Brain pericyte (primary cell): ENCODE measurements around the gene SLC22A5.

Source experiments
- DNase-seq: peaks from one replicate; pipeline ENCODE4 v3.0.0-alpha.2; 2012; ENCODE audit warnings: low read depth, low spot score

The SLC22A5 gene

DNA sequence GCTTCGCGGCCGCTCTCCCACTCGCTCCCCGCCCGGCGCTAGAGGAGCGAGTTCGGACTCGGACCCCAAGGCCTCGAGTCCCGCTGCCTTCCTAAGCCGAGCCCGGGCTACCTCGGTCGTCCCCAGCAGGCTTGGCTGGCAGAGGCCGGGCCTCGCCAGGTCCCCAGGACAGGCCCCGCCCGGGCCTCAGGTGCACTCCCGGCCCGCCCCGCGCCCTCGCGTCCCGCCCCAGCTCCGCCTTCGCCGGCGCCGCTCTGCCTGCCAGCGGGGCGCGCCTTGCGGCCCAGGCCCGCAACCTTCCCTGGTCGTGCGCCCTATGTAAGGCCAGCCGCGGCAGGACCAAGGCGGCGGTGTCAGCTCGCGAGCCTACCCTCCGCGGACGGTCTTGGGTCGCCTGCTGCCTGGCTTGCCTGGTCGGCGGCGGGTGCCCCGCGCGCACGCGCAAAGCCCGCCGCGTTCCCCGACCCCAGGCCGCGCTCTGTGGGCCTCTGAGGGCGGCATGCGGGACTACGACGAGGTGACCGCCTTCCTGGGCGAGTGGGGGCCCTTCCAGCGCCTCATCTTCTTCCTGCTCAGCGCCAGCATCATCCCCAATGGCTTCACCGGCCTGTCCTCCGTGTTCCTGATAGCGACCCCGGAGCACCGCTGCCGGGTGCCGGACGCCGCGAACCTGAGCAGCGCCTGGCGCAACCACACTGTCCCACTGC is at the start of gene SLC22A5:
SLC22A5 (plus strand) TSS at position 237 of the 707 bp plus-strand sequence; CDS start at position 500, 263 bp downstream.
- DNase-seq: no peak

GRCh38 chr5:132319975-132320374 is 49.5 kb upstream of the SLC22A5 start:
- DNase-seq: no peak

DNA sequence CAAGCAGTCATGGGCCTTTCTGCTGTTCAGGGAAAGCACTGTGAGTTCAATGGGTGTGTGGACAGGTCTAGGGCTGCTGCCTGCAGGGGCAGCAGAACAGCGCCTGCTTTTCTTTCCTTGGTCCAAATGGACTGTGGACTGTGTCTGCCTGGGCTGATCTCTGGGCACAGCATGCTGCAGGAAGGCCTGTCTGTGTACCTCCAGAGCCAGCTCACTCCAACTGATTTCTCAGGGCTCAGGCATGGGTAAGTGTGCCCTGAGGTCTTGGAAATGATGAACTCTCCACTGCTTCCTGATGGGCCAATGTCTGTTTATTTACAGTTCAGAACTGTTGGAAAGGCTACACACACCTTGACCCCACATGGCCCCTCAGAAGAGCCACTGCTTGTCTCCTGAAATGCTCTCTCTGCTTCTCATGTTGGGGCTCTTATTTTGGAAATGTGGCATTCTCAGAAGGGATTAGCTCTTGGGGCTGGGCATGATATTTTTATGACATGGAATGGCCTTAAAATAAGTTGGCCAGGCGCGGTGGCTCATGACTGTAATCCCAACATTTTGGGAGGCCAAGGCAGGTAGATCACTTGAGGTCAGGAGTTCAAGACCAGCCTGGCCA is 48.3 kb upstream of the SLC22A5 start:
- no peak for DNase-seq

DNA sequence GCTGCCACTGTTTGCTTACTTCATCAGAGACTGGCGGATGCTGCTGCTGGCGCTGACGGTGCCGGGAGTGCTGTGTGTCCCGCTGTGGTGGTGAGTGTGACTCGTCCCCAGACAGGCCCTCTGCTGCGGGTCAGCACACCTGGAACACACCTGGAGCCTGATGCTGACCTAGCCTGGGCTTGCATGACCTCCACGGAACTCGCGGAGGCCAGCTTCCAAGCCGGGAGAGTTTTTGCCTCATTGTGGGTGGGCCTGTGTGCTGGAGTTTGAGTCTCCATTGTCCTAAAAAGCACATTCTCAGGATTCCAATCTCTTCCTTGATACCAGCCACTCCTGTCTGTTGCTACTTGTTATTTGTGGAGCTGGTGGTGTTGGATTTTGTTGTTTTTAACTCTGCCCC is 47.2 kb upstream of the SLC22A5 start:
- no peak for DNase-seq

- DNase-seq: no peak
These were observed 46.3 kb upstream of the SLC22A5 start for GRCh38 chr5:132323202-132323601.

- DNase-seq: no peak
These were observed 43.8 kb upstream of the SLC22A5 start for GRCh38 chr5:132325691-132326090.

GRCh38 chr5:132327252-132327955 is 42.1 kb upstream of the SLC22A5 start:
- DNase-seq: no peak

DNA sequence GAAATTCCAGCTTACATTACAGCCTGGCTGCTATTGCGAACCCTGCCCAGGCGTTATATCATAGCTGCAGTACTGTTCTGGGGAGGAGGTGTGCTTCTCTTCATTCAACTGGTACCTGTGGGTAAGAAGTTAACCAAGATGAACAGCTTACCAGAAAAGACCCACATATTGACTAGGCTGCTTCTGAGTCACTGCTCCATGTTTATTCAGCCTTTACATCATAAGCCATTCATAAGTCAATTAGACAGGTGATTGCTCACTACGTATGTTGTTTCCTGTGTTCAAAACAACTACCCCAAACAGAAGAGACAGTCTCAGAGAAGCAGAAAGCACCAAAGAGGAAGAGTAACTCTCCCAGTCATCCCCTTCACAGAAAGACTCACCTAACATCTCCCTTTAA is 34.7 kb upstream of the SLC22A5 start:
- no peak for DNase-seq

- DNase-seq: no peak
These were observed 34.1 kb upstream of the SLC22A5 start for GRCh38 chr5:132335402-132335801.

GRCh38 chr5:132339502-132339901 is 30.0 kb upstream of the SLC22A5 start:
- DNase-seq: no peak

GRCh38 chr5:132342291-132343180 is 27.0 kb upstream of the SLC22A5 start:
- DNase-seq: no peak

- no peak for DNase-seq
These were observed 24.6 kb upstream of the SLC22A5 start for GRCh38 chr5:132344775-132345514.

- no peak for DNase-seq
These were observed 16.0 kb upstream of the SLC22A5 start for GRCh38 chr5:132353486-132353995.

GRCh38 chr5:132354381-132355139 is 14.9 kb upstream of the SLC22A5 start:
- DNase-seq: no peak

DNA sequence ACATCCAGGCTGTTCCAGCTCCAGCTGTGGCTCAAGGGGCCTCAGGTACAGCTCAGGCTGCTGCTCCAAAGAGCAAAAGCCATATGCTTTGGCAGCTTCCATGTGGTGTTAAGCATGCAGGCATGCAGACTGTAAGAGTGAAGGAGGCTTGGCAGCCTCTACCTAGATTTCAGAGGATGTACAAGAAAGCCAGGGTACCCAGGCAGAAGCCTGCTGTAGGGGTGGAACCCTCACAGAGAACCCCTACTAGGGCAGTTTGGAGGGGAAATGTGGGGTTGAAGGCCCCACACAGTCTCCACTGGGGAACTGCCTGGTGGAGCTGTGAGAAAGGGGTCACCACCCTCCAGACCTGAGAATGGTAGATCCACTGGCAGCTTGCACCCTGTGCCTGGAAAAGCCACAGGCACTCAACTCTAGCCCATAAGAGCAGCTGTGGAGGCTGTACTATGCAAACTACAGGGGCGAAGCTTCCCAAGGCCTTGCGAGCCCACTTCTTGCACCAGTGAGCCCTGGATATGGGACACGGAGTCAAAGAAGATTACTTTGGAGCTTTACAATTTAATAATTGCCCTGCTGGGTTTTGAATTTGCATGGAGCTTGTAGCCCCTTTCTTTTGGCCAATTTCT is 14.3 kb upstream of the SLC22A5 start:
- DNase-seq: no peak

GRCh38 chr5:132358775-132359174 is 10.7 kb upstream of the SLC22A5 start:
- DNase-seq: no peak

DNA sequence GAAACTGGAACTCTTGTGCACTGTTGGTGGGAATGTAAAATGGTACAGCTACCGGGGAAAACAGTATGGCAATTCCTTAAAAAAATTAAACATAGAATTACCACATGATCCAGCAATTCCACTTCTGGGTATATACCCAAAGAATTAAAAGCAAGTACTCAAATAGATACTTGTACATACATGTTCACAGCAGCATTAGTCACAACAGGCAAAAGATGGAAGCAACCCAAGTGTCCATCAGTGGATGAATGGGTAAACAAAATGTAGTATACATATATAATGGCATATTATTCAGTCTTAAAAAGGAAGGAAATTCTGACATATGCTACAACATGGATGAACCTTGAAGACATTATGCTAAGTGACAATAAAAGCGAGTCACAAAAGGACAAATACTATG is 7.4 kb upstream of the SLC22A5 start:
- no peak for DNase-seq

GRCh38 chr5:132363431-132364112 is 5.9 kb upstream of the SLC22A5 start:
- DNase-seq: no peak

- DNase-seq: no peak
These were observed 5.2 kb upstream of the SLC22A5 start for GRCh38 chr5:132364319-132364718.
